ENCODE data around the gene C2CD2L.

C2CD2L gene

GRCh38 chr11:119111361-119111925 is 4.3 kb downstream of the C2CD2L start:
- no peak for TF ChIP-seq CTCF (IDR thresholded peaks at IDR 0.05; ENCODE audit: control extremely low read depth, extremely low read depth, low read depth, missing control alignments)
- CTCF ChIA-PET, result interaction anchor here (1.1 to 2.4 kb wide), 6 partner anchors 10 to 212 kb away, joined by 3 to 15 read pairs (median 6); partner anchors contain the start of genes CBL and HINFP
- POLR2A ChIA-PET, result interaction anchor here (0.6 to 1.0 kb wide), 2 partner anchors 10 to 207 kb away, joined by 3 to 4 read pairs; partner anchors contain the start of gene HINFP

GRCh38 chr11:119112314-119113020 is 5.3 kb downstream of the C2CD2L start:
- CTCF ChIA-PET, result interaction anchor here (0.7 to 2.4 kb wide), 8 partner anchors 9 to 226 kb away, joined by 3 to 15 read pairs (median 6); partner anchors contain the start of gene HINFP
- TF ChIP-seq CTCF (IDR thresholded peaks at IDR 0.05; ENCODE audit: control extremely low read depth, extremely low read depth, low read depth, missing control alignments), result no peak
- no peak for DNase-seq (ENCODE audit: extremely low spot score)
- POLR2A ChIA-PET, result interaction anchor here (0.6 to 1.2 kb wide), 3 partner anchors 10 to 206 kb away, joined by 3 to 4 read pairs (median 4); partner anchors contain the start of gene DPAGT1

More at GRCh38 chr11:119111361-119111925, 4.3 kb downstream of the C2CD2L start:
- no peak for DNase-seq (ENCODE audit: extremely low spot score)

- ChIA-PET CTCF (no interaction called here), POLR2A (no interaction called here)
- no peak for DNase-seq (ENCODE audit: extremely low spot score)
- TF ChIP-seq CTCF (IDR thresholded peaks at IDR 0.05; ENCODE audit: control extremely low read depth, extremely low read depth, low read depth, missing control alignments), result no peak
Observed at GRCh38 chr11:119113716-119114115, 6.6 kb downstream of the C2CD2L start.

- ChIA-PET POLR2A (no interaction called here), CTCF (no interaction called here)
- no peak for DNase-seq (ENCODE audit: extremely low spot score)
- TF ChIP-seq CTCF (IDR thresholded peaks at IDR 0.05; ENCODE audit: control extremely low read depth, extremely low read depth, low read depth, missing control alignments), result no peak
Observed at GRCh38 chr11:119114351-119114750, 7.2 kb downstream of the C2CD2L start.

GRCh38 chr11:119115484-119116234 is 8.5 kb downstream of the C2CD2L start:
- DNase-seq (ENCODE audit: extremely low spot score), result no peak
- CTCF ChIA-PET, result interaction anchor here (1.0 to 1.3 kb wide), 3 partner anchors 14 to 91 kb away, joined by 3 read pairs; partner anchors contain the start of genes CBL and DPAGT1
- TF ChIP-seq CTCF (IDR thresholded peaks at IDR 0.05; ENCODE audit: control extremely low read depth, extremely low read depth, low read depth, missing control alignments), result no peak
- POLR2A ChIA-PET, result interaction anchor here (0.6 to 1.1 kb wide), 2 partner anchors 21 to 221 kb away, joined by 3 to 5 read pairs; a partner anchor contains a TSS

- TF ChIP-seq CTCF (IDR thresholded peaks at IDR 0.05; ENCODE audit: control extremely low read depth, extremely low read depth, low read depth, missing control alignments), result no peak
- ChIA-PET POLR2A (interaction anchor here (0.6 to 1.1 kb wide), 2 partner anchors 21 to 220 kb away, joined by 3 to 5 read pairs; a partner anchor contains a TSS), CTCF (interaction anchor here (1.0 to 1.3 kb wide), 3 partner anchors 14 to 90 kb away, joined by 3 read pairs; partner anchors contain the start of genes CBL and DPAGT1)
- no peak for DNase-seq (ENCODE audit: extremely low spot score)
Observed at GRCh38 chr11:119116235-119116594, 9.1 kb downstream of the C2CD2L start.
